Measurements from ENCODE around the gene BTN3A1. TPM values are rescaled to one million over a fixed set of nuclear protein-coding genes. Genes with fewer than 3 reads are reported as not detected.
A peak's percentile ranks its signal among the peaks of the same experiment; 100 is the strongest.

Gene BTN3A1
- total and polyA plus RNA-seq, 10 of the 15 experiments (the other 5 are each of a cell fraction or from before 2014, with no cell fraction given): 5.6 to 60.1 (median 16.1) TPM

- TF ChIP-seq, protein P1, sequence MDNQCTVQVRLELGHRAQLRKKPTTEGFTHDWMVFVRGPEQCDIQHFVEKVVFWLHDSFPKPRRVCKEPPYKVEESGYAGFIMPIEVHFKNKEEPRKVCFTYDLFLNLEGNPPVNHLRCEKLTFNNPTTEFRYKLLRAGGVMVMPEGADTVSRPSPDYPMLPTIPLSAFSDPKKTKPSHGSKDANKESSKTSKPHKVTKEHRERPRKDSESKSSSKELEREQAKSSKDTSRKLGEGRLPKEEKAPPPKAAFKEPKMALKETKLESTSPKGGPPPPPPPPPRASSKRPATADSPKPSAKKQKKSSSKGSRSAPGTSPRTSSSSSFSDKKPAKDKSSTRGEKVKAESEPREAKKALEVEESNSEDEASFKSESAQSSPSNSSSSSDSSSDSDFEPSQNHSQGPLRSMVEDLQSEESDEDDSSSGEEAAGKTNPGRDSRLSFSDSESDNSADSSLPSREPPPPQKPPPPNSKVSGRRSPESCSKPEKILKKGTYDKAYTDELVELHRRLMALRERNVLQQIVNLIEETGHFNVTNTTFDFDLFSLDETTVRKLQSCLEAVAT (IDR thresholded peaks at IDR 0.05): peak; percentile 37
- TF ChIP-seq ELK1 (IDR thresholded peaks at IDR 0.05; ENCODE audit: low read depth, low read length): no peak
- no peak for TF ChIP-seq RAD21 (IDR thresholded peaks at IDR 0.05; ENCODE audit: insufficient read depth, low read depth, low read length)
- no peak for TF ChIP-seq BCLAF1 (IDR thresholded peaks at IDR 0.05)
- no peak for TF ChIP-seq PAX5 (IDR thresholded peaks at IDR 0.05; ENCODE audit: borderline replicate concordance, low read depth, low read length)
Measured at GRCh38 chr6:26401987-26402658, at the start of gene BTN3A1 (continued).

DNA sequence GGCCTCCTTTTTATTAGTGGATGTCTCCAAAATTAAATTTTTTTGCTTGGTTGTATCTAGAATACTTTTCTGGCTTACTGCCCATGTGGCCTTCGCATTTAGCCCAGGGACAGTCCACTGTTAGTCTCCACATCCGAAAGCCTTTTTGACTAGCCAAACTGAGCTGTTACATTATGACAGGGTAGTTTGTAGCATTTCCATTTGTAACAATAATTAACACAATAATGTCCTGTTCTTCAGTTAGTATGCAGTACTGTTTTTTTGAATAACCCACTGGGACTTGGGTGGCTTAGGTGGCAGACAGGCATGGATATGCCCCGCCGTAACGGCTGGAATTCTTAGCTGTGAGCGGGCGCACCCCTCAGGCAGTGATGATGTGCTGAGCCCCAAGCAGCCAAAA lies 49.8 kb upstream of the BTN3A1 start:
- Histone ChIP-seq H4K20me1 (ENCODE audit: control insufficient read depth, insufficient read depth) (no peaks in the 10 kb centered on the region), H3K27me3 (replicated peaks in 1 of 2; ENCODE audit: control insufficient read depth in 2 of 2, insufficient read depth in 2 of 2, low read length in 1 of 2) (no peaks in the 10 kb centered on the region; a peak in 1 of 4 replicates), H3K9ac (ENCODE audit: control insufficient read depth, insufficient read depth, low read length) (no peak overlapping the region), H3K4me3 (no peak overlapping the region), H3K9me3 (replicated peaks; ENCODE audit: control insufficient read depth, insufficient read depth, low read length) (no peaks in the 10 kb centered on the region), H2AFZ (ENCODE audit: control insufficient read depth, low read depth, low read length) (no peak overlapping the region), H3K4me1 (ENCODE audit: control insufficient read depth, insufficient read depth, low read length) (no peaks in the 10 kb centered on the region), H3K79me2 (ENCODE audit: control insufficient read depth, insufficient read depth, low read length) (no peaks in the 10 kb centered on the region), H3K4me2 (ENCODE audit: control insufficient read depth, insufficient read depth) (no peak overlapping the region), H3K27ac (ENCODE audit: control insufficient read depth, insufficient read depth) (no peak overlapping the region), H3K36me3 (ENCODE audit: control insufficient read depth in 2 of 2, insufficient read depth in 2 of 2, low read length in 1 of 2) (no peaks in the 10 kb centered on the region)
- FAIRE-seq (no peak), DNase-seq (ENCODE audit: low read depth, low spot score) (no peak), ATAC-seq (no peak)
- POLR2A ChIA-PET: interaction anchor here (0.9 kb wide), 1 partner anchor 63 kb away, joined by 4 read pairs; no protein-coding TSS in a partner anchor
- SMC1A ChIA-PET (ENCODE audit: uncharacterized antibody, unreplicated experiment): interaction anchor here (1.0 kb wide), 1 partner anchor 17 kb away, joined by 3 read pairs; no protein-coding TSS in a partner anchor
- WGBS (ENCODE audit: insufficient coverage, insufficient replicate concordance, low lambda C conversion rate, missing lambda C conversion rate): 92% methylated on average over 7 of the region's 7 CpGs
- intact Hi-C loops (cut with micrococcal nuclease; ENCODE audit: unreplicated experiment) (no loop called here), in situ Hi-C loops (cut with MboI) (no loop called here)
- no TSS peak for BruUV-seq (replicated peaks)
- RAD21 ChIA-PET (ENCODE audit: unreplicated experiment): no interaction called here
- CTCF ChIA-PET: no interaction called here
- TF ChIP-seq ZNF592 (IDR thresholded peaks at IDR 0.05): no peak
- TF ChIP-seq, protein P2, sequence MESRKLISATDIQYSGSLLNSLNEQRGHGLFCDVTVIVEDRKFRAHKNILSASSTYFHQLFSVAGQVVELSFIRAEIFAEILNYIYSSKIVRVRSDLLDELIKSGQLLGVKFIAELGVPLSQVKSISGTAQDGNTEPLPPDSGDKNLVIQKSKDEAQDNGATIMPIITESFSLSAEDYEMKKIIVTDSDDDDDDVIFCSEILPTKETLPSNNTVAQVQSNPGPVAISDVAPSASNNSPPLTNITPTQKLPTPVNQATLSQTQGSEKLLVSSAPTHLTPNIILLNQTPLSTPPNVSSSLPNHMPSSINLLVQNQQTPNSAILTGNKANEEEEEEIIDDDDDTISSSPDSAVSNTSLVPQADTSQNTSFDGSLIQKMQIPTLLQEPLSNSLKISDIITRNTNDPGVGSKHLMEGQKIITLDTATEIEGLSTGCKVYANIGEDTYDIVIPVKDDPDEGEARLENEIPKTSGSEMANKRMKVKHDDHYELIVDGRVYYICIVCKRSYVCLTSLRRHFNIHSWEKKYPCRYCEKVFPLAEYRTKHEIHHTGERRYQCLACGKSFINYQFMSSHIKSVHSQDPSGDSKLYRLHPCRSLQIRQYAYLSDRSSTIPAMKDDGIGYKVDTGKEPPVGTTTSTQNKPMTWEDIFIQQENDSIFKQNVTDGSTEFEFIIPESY (IDR thresholded peaks at IDR 0.05): no peak
